K562 (cell line): ENCODE data around the gene RNF40. TPM values are rescaled to one million over a fixed set of nuclear protein-coding genes. Genes with fewer than 3 reads are reported as not detected.

Experiments
- ATAC-seq: fragments of 200-7000 bp; cut with Tn5 transposase; 3 replicates; pipeline ENCODE4 v1.9.1; 2020; ENCODE audit warnings: moderate library complexity
- BruUV-seq: library from RNA; stranded (reverse); fragments of 400-500 nt; replicated peaks from 2 replicates; lab custom pipeline; 2021; lab: Mats Ljungman, UMichigan
- CTCF ChIA-PET: fragments of 300-600 bp; formaldehyde crosslinking; extraction: SDS; loops from one replicate; lab custom pipeline; 2021; ENCODE audit warnings: low intra/inter-chr PET ratio; lab: Yijun Ruan, JAX
- POLR2A ChIA-PET: fragments of 300-600, 350-650 bp; sonication (Branson Sonifier 250); formaldehyde crosslinking; extraction: SDS; loops from one replicate; lab custom pipeline; 2021; ENCODE audit warnings: antibody characterized with exemption, inconsistent platforms; lab: Yijun Ruan, JAX
- DNase-seq, 4 experiments: peaks; one replicate each; pipeline versions ENCODE4 v3.0.0 to v3.0.0-alpha.2; 2011 to 2018; ENCODE audit warnings: low spot score in 3 of 4, mixed read lengths in 3 of 4; ENCODE audit errors: extremely low read depth in 1 of 4
- FAIRE-seq: peaks from 2 replicates; lab custom pipeline; 2011; peaks lifted over from hg19 to GRCh38; lab: Jason Lieb, UNC
- H2AFZ ChIP-seq: 2 replicates; pipeline ENCODE4 v1.6.0; 2011; ENCODE audit warnings: low read depth, low read length, control low read depth, inconsistent platforms
- H3K27ac ChIP-seq: fragments of 200-600 bp; 3 replicates; pipeline ENCODE4 v1.8.0; 2011; ENCODE audit warnings: low read depth, mild to moderate bottlenecking, control low read depth, inconsistent platforms, low read length, moderate library complexity, mixed read lengths; ENCODE audit errors: extremely low read depth
- H3K27me3 ChIP-seq, 2 experiments: fragments of 300-600 bp in 1 of 2; 2 replicates in 1 of 2; 3 replicates in 1 of 2; pipeline versions ENCODE4 v1.6.0 to v1.8.0; 2011; ENCODE audit warnings: inconsistent platforms in 2 of 2, low read length in 2 of 2, mild to moderate bottlenecking in 1 of 2, mixed read lengths in 1 of 2, moderate library complexity in 1 of 2; ENCODE audit not compliant: control insufficient read depth in 2 of 2, insufficient read depth in 2 of 2
- H3K36me3 ChIP-seq: fragments of 300-600 bp; 3 replicates; pipeline ENCODE4 v1.8.0; 2011; ENCODE audit warnings: mild to moderate bottlenecking, low read length, inconsistent platforms; ENCODE audit not compliant: control insufficient read depth, insufficient read depth
- H3K4me1 ChIP-seq, 2 experiments: fragments of 200-600 bp in 1 of 2; replicated peaks in 1 of 2; 2 replicates in 1 of 2; 3 replicates in 1 of 2; pipeline versions ENCODE4 v1.5.1 to v1.8.0; 2011; ENCODE audit warnings: inconsistent platforms in 2 of 2, low read length in 2 of 2, mild to moderate bottlenecking in 1 of 2, mixed read lengths in 1 of 2, moderate library complexity in 1 of 2; ENCODE audit not compliant: control insufficient read depth in 2 of 2, insufficient read depth in 2 of 2
- H3K4me2 ChIP-seq: 2 replicates; pipeline ENCODE4 v1.6.1; 2011; ENCODE audit warnings: low read length, control low read depth, inconsistent platforms, mixed read lengths; ENCODE audit not compliant: insufficient read depth
- H3K4me3 ChIP-seq: fragments of 200-600 bp; sonication (generic), shearing (Covaris generic); 2 replicates; pipeline ENCODE4 v1.5.1; 2016; ENCODE audit warnings: control low read depth, inconsistent platforms
- H3K79me2 ChIP-seq: fragments of 200-600 bp; 3 replicates; pipeline ENCODE4 v1.8.0; 2011; ENCODE audit warnings: low read length, inconsistent platforms; ENCODE audit not compliant: control insufficient read depth, insufficient read depth
- H3K9ac ChIP-seq, 2 experiments: 2 replicates each; pipeline versions ENCODE4 v1.6.0 to v1.6.1; 2011; ENCODE audit warnings: low read depth in 2 of 2, low read length in 2 of 2, control low read depth in 1 of 2, inconsistent platforms in 1 of 2, mild to moderate bottlenecking in 1 of 2, mixed read lengths in 1 of 2; ENCODE audit not compliant: insufficient read depth in 1 of 2
- H3K9me1 ChIP-seq: one replicate; pipeline ENCODE4 v1.6.0; 2011; ENCODE audit warnings: inconsistent platforms, mild to moderate bottlenecking, low read length, moderate library complexity; ENCODE audit not compliant: control insufficient read depth, insufficient read depth
- H3K9me3 ChIP-seq: replicated peaks from 2 replicates; pipeline ENCODE4 v1.5.1; 2011; ENCODE audit warnings: low read depth, low read length, inconsistent platforms; ENCODE audit not compliant: control insufficient read depth, insufficient read depth
- H4K20me1 ChIP-seq: replicated peaks from 2 replicates; pipeline ENCODE4 v1.6.1; 2011; ENCODE audit warnings: low read length, inconsistent platforms, mixed read lengths; ENCODE audit not compliant: control insufficient read depth, insufficient read depth
- BRCA1 ChIP-seq, 2 experiments: fragments of 450-650 bp in 1 of 2; sonication (generic) in 1 of 2; formaldehyde crosslinking in 1 of 2; IDR thresholded peaks; 2 replicates each; pipeline versions ENCODE4 v1.5.0 to v1.6.1; 2017 to 2020; ENCODE audit warnings: mild to moderate bottlenecking in 1 of 2, missing genetic modification reagents in 1 of 2
- ESRRA ChIP-seq: fragments of 450-650 bp; IDR thresholded peaks from 2 replicates; pipeline ENCODE4 v1.6.1; 2014; ENCODE audit warnings: low read depth, mild to moderate bottlenecking, moderate library complexity, borderline replicate concordance
- FOS ChIP-seq: IDR thresholded peaks from 3 replicates; pipeline ENCODE4 v1.6.1; 2011; ENCODE audit not compliant: insufficient read length; ENCODE audit errors: extremely low read depth
- RNF2 ChIP-seq: sonication (generic); IDR thresholded peaks from 2 replicates; pipeline ENCODE4 v1.6.1; 2016
- TCF15 ChIP-seq: fragments of 250-450 bp; sonication (Bioruptor Pico); IDR thresholded peaks from 2 replicates; pipeline ENCODE4 v1.8.0; 2022; ENCODE audit warnings: moderate library complexity, mild to moderate bottlenecking, inconsistent platforms
- TCF7L2 ChIP-seq: fragments of 150-350 bp; IDR thresholded peaks from 2 replicates; pipeline ENCODE4 v1.6.1; 2016; ENCODE audit warnings: low read depth, mild to moderate bottlenecking, low read length, moderate library complexity
- ZBTB8A ChIP-seq: fragments of 450-650 bp; IDR thresholded peaks from 2 replicates; pipeline ENCODE4 v1.6.1; 2018; ENCODE audit warnings: mild to moderate bottlenecking, moderate library complexity; ENCODE audit not compliant: partially characterized antibody
- ZEB2 ChIP-seq: fragments of 450-650 bp; IDR thresholded peaks from 2 replicates; pipeline ENCODE4 v1.6.1; 2016
- ZFP30 ChIP-seq: fragments of 250-450 bp; sonication (Bioruptor Pico); IDR thresholded peaks from 2 replicates; pipeline ENCODE4 v1.8.0; 2022; ENCODE audit warnings: moderate library complexity, mild to moderate bottlenecking, inconsistent platforms, borderline replicate concordance
- ZNF324 ChIP-seq: fragments of 250-450 bp; sonication (Bioruptor Pico); IDR thresholded peaks from 2 replicates; pipeline ENCODE4 v1.4.0; 2020; ENCODE audit warnings: mild to moderate bottlenecking
- ZNF75A ChIP-seq: fragments of 450-650 bp; formaldehyde crosslinking; IDR thresholded peaks from 2 replicates; pipeline ENCODE4 v1.4.0; 2020; ENCODE audit warnings: mild to moderate bottlenecking
- WGBS: fragments of 100-300 bp; shearing (Covaris generic); methylation state at CpG from one replicate; pipeline ENCODE4 v1.1.6; 2016; ENCODE audit warnings: low coverage, mixed read lengths; ENCODE audit not compliant: insufficient coverage; ENCODE audit errors: missing lambda C conversion rate; 5-methylcytosine and 5-hydroxymethylcytosine counted together
- in situ Hi-C: fragments of 300-500 bp; cut with MboI; formaldehyde crosslinking; loops from 4 replicates; pipeline ENCODE4 v1.15.0; 2018; ENCODE audit warnings: inconsistent platforms, mixed read lengths
- intact Hi-C: fragments of 100-400 bp; cut with micrococcal nuclease; formaldehyde crosslinking; loops from 2 replicates; pipeline ENCODE4 v1.14.2; 2022
- polyA plus RNA-seq, 8 experiments: library from polyadenylated mRNA; depleted of rRNA in 4 of 8; stranded (reverse) in 5 of 8; unstranded in 3 of 8; fragments of >200 nt; fragmentation: Nextera tagmentation in 2 of 8; fragmentation: Illumina TruSeq in 1 of 8; extraction: Ambion mirVana in 2 of 8; extraction: Trizol in 1 of 8; gene quantifications; 2 replicates each; pipeline versions ENCODE4 v1.2.1 to v1.2.3, GENCODE V29; 2011 to 2014; ENCODE audit warnings: inconsistent platforms in 1 of 8, missing spikeins in 1 of 8
- total RNA-seq, 7 experiments: library from RNA; depleted of rRNA in 6 of 7; stranded (reverse); fragments of >200 nt in 6 of 7; fragmentation: Illumina TruSeq in 2 of 7; extraction: Trizol in 2 of 7; gene quantifications; 2 replicates each; pipeline versions ENCODE4 v1.2.1 to v1.2.3, GENCODE V29; 2011 to 2021; ENCODE audit warnings: low replicate concordance in 1 of 7
- TF ChIP-seq, protein P1 (sequence below): fragments of 450-650 bp; IDR thresholded peaks from 2 replicates; pipeline ENCODE4 v1.6.1; 2017; ENCODE audit warnings: antibody characterized with exemption, mild to moderate bottlenecking
- TF ChIP-seq, protein P2 (sequence below): sonication (generic); formaldehyde crosslinking; IDR thresholded peaks from 2 replicates; pipeline ENCODE4 v1.8.0; 2023; ENCODE audit warnings: mild to moderate bottlenecking, missing genetic modification reagents
- TF ChIP-seq, protein P3 (sequence below), 2 experiments: fragments of 450-650 bp; IDR thresholded peaks; 2 replicates each; pipeline ENCODE4 v1.6.1; 2016

The RNF40 gene
- total and polyA plus RNA-seq, 9 of the 15 experiments (the other 6 are each of a cell fraction or from before 2014, with no cell fraction given): 6.2 to 129 (median 81.5) TPM

- Histone ChIP-seq H3K9ac (no peak overlapping the region), H3K9me1 (peaks cover 2% of the 10 kb centered on the region), H4K20me1 (no peaks in the 10 kb centered on the region), H3K36me3 (peaks cover 59% of the 10 kb centered on the region), H3K4me2 (no peak overlapping the region), H3K4me3 (no peak overlapping the region), H3K79me2 (peaks cover 8% of the 10 kb centered on the region), H3K27ac (no peak overlapping the region), H3K4me1 (peaks cover 16 to 24% of the 10 kb centered on the region in 2 experiments; a peak in 4 of 5 replicates), H3K27me3 (no peaks in the 10 kb centered on the region), H2AFZ (no peak overlapping the region), H3K9me3 (no peaks in the 10 kb centered on the region)
- no peak for ATAC-seq
- FAIRE-seq: no peak
- ChIA-PET CTCF (no interaction called here), POLR2A (interaction anchor here (0.6 to 1.3 kb wide), 4 partner anchors 14 to 322 kb away, joined by 3 to 6 read pairs (median 3); no protein-coding TSS in a partner anchor)
- intact Hi-C loops: no loop called here
- BruUV-seq: no TSS peak
- no peak for DNase-seq
- WGBS: 95% methylated on average over 2 of the region's 2 CpGs
- in situ Hi-C loops: no loop called here
- no peak for TF ChIP-seq TCF7L2
- no peak for TF ChIP-seq ZNF324 (CRISPR knock-in tag)
- TF ChIP-seq, protein P1, sequence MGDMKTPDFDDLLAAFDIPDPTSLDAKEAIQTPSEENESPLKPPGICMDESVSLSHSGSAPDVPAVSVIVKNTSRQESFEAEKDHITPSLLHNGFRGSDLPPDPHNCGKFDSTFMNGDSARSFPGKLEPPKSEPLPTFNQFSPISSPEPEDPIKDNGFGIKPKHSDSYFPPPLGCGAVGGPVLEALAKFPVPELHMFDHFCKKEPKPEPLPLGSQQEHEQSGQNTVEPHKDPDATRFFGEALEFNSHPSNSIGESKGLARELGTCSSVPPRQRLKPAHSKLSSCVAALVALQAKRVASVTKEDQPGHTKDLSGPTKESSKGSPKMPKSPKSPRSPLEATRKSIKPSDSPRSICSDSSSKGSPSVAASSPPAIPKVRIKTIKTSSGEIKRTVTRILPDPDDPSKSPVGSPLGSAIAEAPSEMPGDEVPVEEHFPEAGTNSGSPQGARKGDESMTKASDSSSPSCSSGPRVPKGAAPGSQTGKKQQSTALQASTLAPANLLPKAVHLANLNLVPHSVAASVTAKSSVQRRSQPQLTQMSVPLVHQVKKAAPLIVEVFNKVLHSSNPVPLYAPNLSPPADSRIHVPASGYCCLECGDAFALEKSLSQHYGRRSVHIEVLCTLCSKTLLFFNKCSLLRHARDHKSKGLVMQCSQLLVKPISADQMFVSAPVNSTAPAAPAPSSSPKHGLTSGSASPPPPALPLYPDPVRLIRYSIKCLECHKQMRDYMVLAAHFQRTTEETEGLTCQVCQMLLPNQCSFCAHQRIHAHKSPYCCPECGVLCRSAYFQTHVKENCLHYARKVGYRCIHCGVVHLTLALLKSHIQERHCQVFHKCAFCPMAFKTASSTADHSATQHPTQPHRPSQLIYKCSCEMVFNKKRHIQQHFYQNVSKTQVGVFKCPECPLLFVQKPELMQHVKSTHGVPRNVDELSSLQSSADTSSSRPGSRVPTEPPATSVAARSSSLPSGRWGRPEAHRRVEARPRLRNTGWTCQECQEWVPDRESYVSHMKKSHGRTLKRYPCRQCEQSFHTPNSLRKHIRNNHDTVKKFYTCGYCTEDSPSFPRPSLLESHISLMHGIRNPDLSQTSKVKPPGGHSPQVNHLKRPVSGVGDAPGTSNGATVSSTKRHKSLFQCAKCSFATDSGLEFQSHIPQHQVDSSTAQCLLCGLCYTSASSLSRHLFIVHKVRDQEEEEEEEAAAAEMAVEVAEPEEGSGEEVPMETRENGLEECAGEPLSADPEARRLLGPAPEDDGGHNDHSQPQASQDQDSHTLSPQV: no peak
- TF ChIP-seq, protein P2, sequence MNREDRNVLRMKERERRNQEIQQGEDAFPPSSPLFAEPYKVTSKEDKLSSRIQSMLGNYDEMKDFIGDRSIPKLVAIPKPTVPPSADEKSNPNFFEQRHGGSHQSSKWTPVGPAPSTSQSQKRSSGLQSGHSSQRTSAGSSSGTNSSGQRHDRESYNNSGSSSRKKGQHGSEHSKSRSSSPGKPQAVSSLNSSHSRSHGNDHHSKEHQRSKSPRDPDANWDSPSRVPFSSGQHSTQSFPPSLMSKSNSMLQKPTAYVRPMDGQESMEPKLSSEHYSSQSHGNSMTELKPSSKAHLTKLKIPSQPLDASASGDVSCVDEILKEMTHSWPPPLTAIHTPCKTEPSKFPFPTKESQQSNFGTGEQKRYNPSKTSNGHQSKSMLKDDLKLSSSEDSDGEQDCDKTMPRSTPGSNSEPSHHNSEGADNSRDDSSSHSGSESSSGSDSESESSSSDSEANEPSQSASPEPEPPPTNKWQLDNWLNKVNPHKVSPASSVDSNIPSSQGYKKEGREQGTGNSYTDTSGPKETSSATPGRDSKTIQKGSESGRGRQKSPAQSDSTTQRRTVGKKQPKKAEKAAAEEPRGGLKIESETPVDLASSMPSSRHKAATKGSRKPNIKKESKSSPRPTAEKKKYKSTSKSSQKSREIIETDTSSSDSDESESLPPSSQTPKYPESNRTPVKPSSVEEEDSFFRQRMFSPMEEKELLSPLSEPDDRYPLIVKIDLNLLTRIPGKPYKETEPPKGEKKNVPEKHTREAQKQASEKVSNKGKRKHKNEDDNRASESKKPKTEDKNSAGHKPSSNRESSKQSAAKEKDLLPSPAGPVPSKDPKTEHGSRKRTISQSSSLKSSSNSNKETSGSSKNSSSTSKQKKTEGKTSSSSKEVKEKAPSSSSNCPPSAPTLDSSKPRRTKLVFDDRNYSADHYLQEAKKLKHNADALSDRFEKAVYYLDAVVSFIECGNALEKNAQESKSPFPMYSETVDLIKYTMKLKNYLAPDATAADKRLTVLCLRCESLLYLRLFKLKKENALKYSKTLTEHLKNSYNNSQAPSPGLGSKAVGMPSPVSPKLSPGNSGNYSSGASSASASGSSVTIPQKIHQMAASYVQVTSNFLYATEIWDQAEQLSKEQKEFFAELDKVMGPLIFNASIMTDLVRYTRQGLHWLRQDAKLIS (CRISPR knock-in tag): no peak
- TF ChIP-seq BRCA1 (IDR thresholded peaks at IDR 0.05): no peak
- no peak for TF ChIP-seq BRCA1 (CRISPR knock-in tag; IDR thresholded peaks at IDR 0.05)
- TF ChIP-seq FOS: no peak
- TF ChIP-seq ZBTB8A: no peak
- no peak for TF ChIP-seq ZFP30 (CRISPR knock-in tag)
- TF ChIP-seq ZNF75A: no peak
- TF ChIP-seq RNF2: no peak
- TF ChIP-seq, protein P3, sequence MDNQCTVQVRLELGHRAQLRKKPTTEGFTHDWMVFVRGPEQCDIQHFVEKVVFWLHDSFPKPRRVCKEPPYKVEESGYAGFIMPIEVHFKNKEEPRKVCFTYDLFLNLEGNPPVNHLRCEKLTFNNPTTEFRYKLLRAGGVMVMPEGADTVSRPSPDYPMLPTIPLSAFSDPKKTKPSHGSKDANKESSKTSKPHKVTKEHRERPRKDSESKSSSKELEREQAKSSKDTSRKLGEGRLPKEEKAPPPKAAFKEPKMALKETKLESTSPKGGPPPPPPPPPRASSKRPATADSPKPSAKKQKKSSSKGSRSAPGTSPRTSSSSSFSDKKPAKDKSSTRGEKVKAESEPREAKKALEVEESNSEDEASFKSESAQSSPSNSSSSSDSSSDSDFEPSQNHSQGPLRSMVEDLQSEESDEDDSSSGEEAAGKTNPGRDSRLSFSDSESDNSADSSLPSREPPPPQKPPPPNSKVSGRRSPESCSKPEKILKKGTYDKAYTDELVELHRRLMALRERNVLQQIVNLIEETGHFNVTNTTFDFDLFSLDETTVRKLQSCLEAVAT (IDR thresholded peaks at IDR 0.05): no peak
- TF ChIP-seq ZEB2: no peak
- no peak for TF ChIP-seq ESRRA
- no peak for TF ChIP-seq TCF15 (CRISPR knock-in tag)
Measured at GRCh38 chr16:30744183-30744582, 17.9 kb upstream of the RNF40 start.
